ENCODE measurements around the gene ASCL4. TPM values are rescaled to one million over a fixed set of nuclear protein-coding genes. Genes with fewer than 3 reads are reported as not detected.

Gene ASCL4
- polyA plus RNA-seq, 3 donors: not detected

- DNase-seq (ENCODE audit: extremely low read depth in 1 of 11, low read depth in 9 of 11, low spot score in 4 of 11): no peak
Measured at GRCh38 chr12:107775093-107775721, 703 bp downstream of the ASCL4 start.

- DNase-seq (ENCODE audit: extremely low read depth in 1 of 11, low read depth in 9 of 11, low spot score in 4 of 11): no peak
Measured at GRCh38 chr12:107776171-107776570, 1.7 kb downstream of the ASCL4 start.

GRCh38 chr12:107778383-107779025 lies 4.0 kb downstream of the ASCL4 start:
- DNase-seq (ENCODE audit: extremely low read depth in 1 of 11, low read depth in 9 of 11, low spot score in 4 of 11): no peak

GRCh38 chr12:107779077-107779831 lies 4.8 kb downstream of the ASCL4 start:
- DNase-seq (ENCODE audit: extremely low read depth in 1 of 11, low read depth in 9 of 11, low spot score in 4 of 11): no peak

GRCh38 chr12:107780298-107780697 lies 5.8 kb downstream of the ASCL4 start:
- no peak for DNase-seq (ENCODE audit: extremely low read depth in 1 of 11, low read depth in 9 of 11, low spot score in 4 of 11)

- DNase-seq (ENCODE audit: extremely low read depth in 1 of 11, low read depth in 9 of 11, low spot score in 4 of 11): no peak
Measured at GRCh38 chr12:107782067-107782466, 7.6 kb downstream of the ASCL4 start.

- DNase-seq (ENCODE audit: extremely low read depth in 1 of 11, low read depth in 9 of 11, low spot score in 4 of 11): no peak
Measured at GRCh38 chr12:107783406-107784376, 9.2 kb downstream of the ASCL4 start.

- no peak for DNase-seq (ENCODE audit: extremely low read depth in 1 of 11, low read depth in 9 of 11, low spot score in 4 of 11)
Measured at GRCh38 chr12:107788281-107788680, 13.8 kb downstream of the ASCL4 start.

GRCh38 chr12:107788690-107789458 lies 14.4 kb downstream of the ASCL4 start:
- DNase-seq (ENCODE audit: extremely low read depth in 1 of 11, low read depth in 9 of 11, low spot score in 4 of 11): no peak

- DNase-seq (ENCODE audit: extremely low read depth in 1 of 11, low read depth in 9 of 11, low spot score in 4 of 11): no peak
Measured at GRCh38 chr12:107791465-107792089, 17.1 kb downstream of the ASCL4 start.

GRCh38 chr12:107794451-107794850 lies 19.9 kb downstream of the ASCL4 start:
- no peak for DNase-seq (ENCODE audit: extremely low read depth in 1 of 11, low read depth in 9 of 11, low spot score in 4 of 11)

GRCh38 chr12:107798580-107798979 lies 24.1 kb downstream of the ASCL4 start:
- DNase-seq (ENCODE audit: extremely low read depth in 1 of 11, low read depth in 9 of 11, low spot score in 4 of 11): no peak

GRCh38 chr12:107801150-107801549 lies 26.6 kb downstream of the ASCL4 start:
- no peak for DNase-seq (ENCODE audit: extremely low read depth in 1 of 11, low read depth in 9 of 11, low spot score in 4 of 11)

GRCh38 chr12:107803092-107803491 lies 28.6 kb downstream of the ASCL4 start:
- no peak for DNase-seq (ENCODE audit: extremely low read depth in 1 of 11, low read depth in 9 of 11, low spot score in 4 of 11)

GRCh38 chr12:107805488-107806180 lies 31.1 kb downstream of the ASCL4 start:
- no peak for DNase-seq (ENCODE audit: extremely low read depth in 1 of 11, low read depth in 9 of 11, low spot score in 4 of 11)

- no peak for DNase-seq (ENCODE audit: extremely low read depth in 1 of 11, low read depth in 9 of 11, low spot score in 4 of 11)
Measured at GRCh38 chr12:107807471-107808150, 33.1 kb downstream of the ASCL4 start.

GRCh38 chr12:107817250-107817649 lies 42.7 kb downstream of the ASCL4 start:
- no peak for DNase-seq (ENCODE audit: extremely low read depth in 1 of 11, low read depth in 9 of 11, low spot score in 4 of 11)
